ENCODE results near the gene BTF3L4. TPM values are rescaled to one million over a fixed set of nuclear protein-coding genes. Genes with fewer than 3 reads are reported as not detected.
"Not testable (repeated sequence)": the region's sequence is repeated elsewhere in the genome, so short reads cannot be mapped to it uniquely, and the experiment has no call there.

The BTF3L4 gene
- total RNA-seq, 2 donors from 2014 or later, result 77.6 to 95.1 TPM

DNA sequence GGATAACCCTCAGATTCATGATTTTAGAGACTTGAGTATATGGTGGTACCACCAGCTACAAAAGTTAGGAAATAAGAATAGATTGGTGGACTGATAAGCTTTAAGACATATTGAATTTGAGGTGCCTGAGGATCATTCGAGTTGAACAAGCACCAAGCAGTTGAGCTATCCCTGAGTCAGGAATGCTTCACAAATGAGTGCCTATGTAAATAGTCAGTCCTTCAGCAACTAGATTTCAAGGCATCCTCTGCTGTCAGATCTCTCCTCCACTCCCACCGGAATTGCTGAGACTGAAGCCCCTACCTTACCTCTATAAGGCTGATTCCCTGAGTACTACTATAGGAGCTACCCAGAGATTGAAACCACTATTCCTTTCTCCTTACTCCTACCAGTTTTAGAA, 7.1 kb downstream of the BTF3L4 start:
- peaks cover 7% of the 10 kb centered on the region for H3K4me1 Mint-ChIP-seq

DNA sequence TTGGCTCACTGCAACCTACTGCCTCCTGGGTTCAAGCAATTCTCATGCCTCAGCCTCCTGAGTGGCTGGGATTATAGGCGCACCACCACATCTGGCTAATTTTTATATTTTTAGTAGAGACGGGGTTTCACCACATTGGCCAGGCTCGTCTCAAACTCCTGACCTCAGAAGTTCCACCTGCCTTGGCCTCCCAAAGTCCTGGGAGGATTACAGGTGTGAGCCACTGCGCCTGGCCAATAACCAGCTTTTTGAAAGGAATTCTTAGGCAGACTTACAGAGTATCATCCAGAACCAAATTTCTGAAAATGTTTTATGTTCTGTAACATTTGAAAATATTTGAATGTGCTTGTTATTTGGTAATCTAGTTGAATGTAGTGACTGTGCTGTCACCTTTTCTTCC, 14.6 kb downstream of the BTF3L4 start:
- TF ChIP-seq, protein P1, sequence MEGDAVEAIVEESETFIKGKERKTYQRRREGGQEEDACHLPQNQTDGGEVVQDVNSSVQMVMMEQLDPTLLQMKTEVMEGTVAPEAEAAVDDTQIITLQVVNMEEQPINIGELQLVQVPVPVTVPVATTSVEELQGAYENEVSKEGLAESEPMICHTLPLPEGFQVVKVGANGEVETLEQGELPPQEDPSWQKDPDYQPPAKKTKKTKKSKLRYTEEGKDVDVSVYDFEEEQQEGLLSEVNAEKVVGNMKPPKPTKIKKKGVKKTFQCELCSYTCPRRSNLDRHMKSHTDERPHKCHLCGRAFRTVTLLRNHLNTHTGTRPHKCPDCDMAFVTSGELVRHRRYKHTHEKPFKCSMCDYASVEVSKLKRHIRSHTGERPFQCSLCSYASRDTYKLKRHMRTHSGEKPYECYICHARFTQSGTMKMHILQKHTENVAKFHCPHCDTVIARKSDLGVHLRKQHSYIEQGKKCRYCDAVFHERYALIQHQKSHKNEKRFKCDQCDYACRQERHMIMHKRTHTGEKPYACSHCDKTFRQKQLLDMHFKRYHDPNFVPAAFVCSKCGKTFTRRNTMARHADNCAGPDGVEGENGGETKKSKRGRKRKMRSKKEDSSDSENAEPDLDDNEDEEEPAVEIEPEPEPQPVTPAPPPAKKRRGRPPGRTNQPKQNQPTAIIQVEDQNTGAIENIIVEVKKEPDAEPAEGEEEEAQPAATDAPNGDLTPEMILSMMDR (conservative IDR thresholded peaks at IDR 0.05), result no peak
- Mint-ChIP-seq H3K4me1 (no peaks in the 10 kb centered on the region), H3K27ac (no peak overlapping the region), H3K4me3 (no peak overlapping the region), H3K9me3 (no peaks in the 10 kb centered on the region), H3K27me3 (ENCODE audit: insufficient read depth) (no peaks in the 10 kb centered on the region), H3K36me3 (ENCODE audit: low read depth) (peaks cover 48% of the 10 kb centered on the region)
- Histone ChIP-seq H3K4me3 (ENCODE audit: low read length) (no peak overlapping the region), H3K9me3 (ENCODE audit: control insufficient read depth, low read length) (no peaks in the 10 kb centered on the region), H3K4me1 (ENCODE audit: control insufficient read depth, insufficient read depth, low read length) (no peaks in the 10 kb centered on the region), H3K9ac (ENCODE audit: extremely low read depth, low read length, poor library complexity, severe bottlenecking) (no peak overlapping the region), H3K27me3 (ENCODE audit: control insufficient read depth, insufficient read depth, low read length, poor library complexity, severe bottlenecking) (no peaks in the 10 kb centered on the region), H3K27ac (ENCODE audit: low read depth, low read length) (no peak overlapping the region), H3K36me3 (ENCODE audit: control insufficient read depth, insufficient read depth, low read length) (peaks cover 62% of the 10 kb centered on the region)
- no peak for DNase-seq
- 90 to 96% methylated on average over 2 to 4 of the region's 4 CpGs for WGBS, 2 experiments (ENCODE audit: insufficient coverage in 1 of 2, insufficient read length in 1 of 2)

More for the DNA sequence above, 7.1 kb downstream of the BTF3L4 start:
- Histone ChIP-seq H3K27ac (ENCODE audit: low read depth, low read length) (no peak overlapping the region), H3K4me3 (ENCODE audit: low read length) (no peak overlapping the region), H3K4me1 (ENCODE audit: control insufficient read depth, insufficient read depth, low read length) (no peaks in the 10 kb centered on the region), H3K27me3 (ENCODE audit: control insufficient read depth, insufficient read depth, low read length, poor library complexity, severe bottlenecking) (no peaks in the 10 kb centered on the region), H3K9me3 (ENCODE audit: control insufficient read depth, low read length) (no peaks in the 10 kb centered on the region), H3K9ac (ENCODE audit: extremely low read depth, low read length, poor library complexity, severe bottlenecking) (no peak overlapping the region), H3K36me3 (ENCODE audit: control insufficient read depth, insufficient read depth, low read length) (peaks cover 62% of the 10 kb centered on the region)
- DNase-seq, result no peak
- no peak overlapping the region for H3K27ac Mint-ChIP-seq
- TF ChIP-seq, protein P1 (conservative IDR thresholded peaks at IDR 0.05), result no peak
- H3K36me3 Mint-ChIP-seq (ENCODE audit: low read depth), result peaks cover 69% of the 10 kb centered on the region
- H3K9me3 Mint-ChIP-seq, result no peaks in the 10 kb centered on the region
- H3K27me3 Mint-ChIP-seq (ENCODE audit: insufficient read depth), result no peaks in the 10 kb centered on the region
- WGBS, 2 experiments (ENCODE audit: insufficient coverage in 1 of 2, insufficient read length in 1 of 2), result 92 to 100% methylated on average over 2 of the region's 2 CpGs
- H3K4me3 Mint-ChIP-seq, result no peak overlapping the region

DNA sequence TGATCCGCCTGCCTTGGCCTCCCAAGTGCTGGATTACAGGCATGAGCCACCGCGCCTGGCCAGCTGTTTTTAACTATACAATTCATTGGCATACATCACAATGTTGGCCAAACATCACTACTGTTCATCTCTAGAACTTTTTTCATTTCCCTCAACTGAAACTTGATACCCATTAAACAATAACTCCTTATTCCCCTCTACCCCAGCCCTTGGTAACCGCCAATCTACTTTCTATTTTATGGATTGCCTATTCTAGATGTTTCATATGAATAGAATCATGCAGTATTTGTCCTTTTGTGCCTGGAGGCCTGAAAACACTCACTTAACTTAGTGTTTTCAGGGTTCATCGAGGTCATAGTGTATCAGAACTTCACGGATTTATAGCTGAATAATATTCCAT, 16.2 kb downstream of the BTF3L4 start:
- H3K9me3 Mint-ChIP-seq, result no peaks in the 10 kb centered on the region
- Histone ChIP-seq H3K9ac (ENCODE audit: extremely low read depth, low read length, poor library complexity, severe bottlenecking) (no peak overlapping the region), H3K9me3 (ENCODE audit: control insufficient read depth, low read length) (no peaks in the 10 kb centered on the region), H3K4me1 (ENCODE audit: control insufficient read depth, insufficient read depth, low read length) (no peaks in the 10 kb centered on the region), H3K27me3 (ENCODE audit: control insufficient read depth, insufficient read depth, low read length, poor library complexity, severe bottlenecking) (no peaks in the 10 kb centered on the region), H3K27ac (ENCODE audit: low read depth, low read length) (no peak overlapping the region), H3K36me3 (ENCODE audit: control insufficient read depth, insufficient read depth, low read length) (peaks cover 59% of the 10 kb centered on the region), H3K4me3 (ENCODE audit: low read length) (no peak overlapping the region)
- H3K27ac Mint-ChIP-seq, result no peak overlapping the region
- H3K36me3 Mint-ChIP-seq (ENCODE audit: low read depth), result peaks cover 49% of the 10 kb centered on the region
- TF ChIP-seq, protein P1 (conservative IDR thresholded peaks at IDR 0.05), result no peak
- WGBS, 2 experiments (ENCODE audit: insufficient coverage in 1 of 2, insufficient read length in 1 of 2), result 81 to 93% methylated on average over 3 to 6 of the region's 6 CpGs
- no peak for DNase-seq
- no peaks in the 10 kb centered on the region for H3K4me1 Mint-ChIP-seq
- no peaks in the 10 kb centered on the region for H3K27me3 Mint-ChIP-seq (ENCODE audit: insufficient read depth)
- H3K4me3 Mint-ChIP-seq, result no peak overlapping the region

DNA sequence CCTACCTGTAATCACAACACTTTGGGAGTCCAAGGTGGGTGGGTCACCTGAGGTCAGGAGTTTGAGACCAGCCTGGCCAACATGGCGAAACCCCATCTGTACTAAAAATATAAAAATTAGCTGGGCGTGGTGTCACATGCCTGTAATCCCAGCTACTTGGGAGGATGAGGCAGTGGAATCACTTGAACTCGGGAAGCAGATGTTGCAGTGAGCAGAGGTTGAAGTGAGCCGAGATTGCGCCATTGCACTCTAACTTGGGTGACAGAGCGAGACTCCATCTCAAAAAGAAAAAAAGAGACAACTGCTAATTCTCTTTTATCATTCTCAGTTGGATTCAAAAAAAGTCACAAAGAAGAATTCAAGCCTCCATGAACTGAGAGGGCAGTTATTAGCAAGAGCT, 21.2 kb downstream of the BTF3L4 start:
- peaks cover 54% of the 10 kb centered on the region for H3K36me3 ChIP-seq (ENCODE audit: control insufficient read depth, insufficient read depth, low read length)
- DNase-seq; H3K4me1 Mint-ChIP-seq; H3K9ac ChIP-seq (ENCODE audit: extremely low read depth, low read length, poor library complexity, severe bottlenecking); H3K4me3 Mint-ChIP-seq; H3K27me3 ChIP-seq (ENCODE audit: control insufficient read depth, insufficient read depth, low read length, poor library complexity, severe bottlenecking); H3K27me3 Mint-ChIP-seq (ENCODE audit: insufficient read depth); H3K9me3 Mint-ChIP-seq; H3K4me1 ChIP-seq (ENCODE audit: control insufficient read depth, insufficient read depth, low read length); H3K27ac Mint-ChIP-seq; H3K4me3 ChIP-seq (ENCODE audit: low read length); H3K27ac ChIP-seq (ENCODE audit: low read depth, low read length); H3K9me3 ChIP-seq (ENCODE audit: control insufficient read depth, low read length): not testable (repeated sequence)
- WGBS, 2 experiments (ENCODE audit: insufficient coverage in 1 of 2, insufficient read length in 1 of 2), result 94 to 98% methylated on average over 5 to 6 of the region's 6 CpGs
- H3K36me3 Mint-ChIP-seq (ENCODE audit: low read depth), result peaks cover 47% of the 10 kb centered on the region
